Measurements from ENCODE around the gene KIAA0040.

- no peak for TF ChIP-seq CTCF (conservative IDR thresholded peaks at IDR 0.05 in 1 of 2, IDR thresholded peaks at IDR 0.05 in 1 of 2; ENCODE audit: extremely low read depth in 1 of 2, insufficient read depth in 1 of 2, low read depth in 1 of 2, low read length in 2 of 2)
- TF ChIP-seq EZH2 (IDR thresholded peaks at IDR 0.05; ENCODE audit: borderline replicate concordance, low read length): no peak
Measured at GRCh38 chr1:175234639-175235038, 42.1 kb upstream of the KIAA0040 start.

All from mammary epithelial cell (primary cell).